HCT116 (cell line): ENCODE results near the gene TRPV4. TPM values are rescaled to one million over a fixed set of nuclear protein-coding genes. Genes with fewer than 3 reads are reported as not detected.

ENCODE experiments used
- ATAC-seq: fragments of 200-7000 bp; cut with Tn5 transposase; 2 replicates; pipeline ENCODE4 v1.9.1; 2020; ENCODE audit warnings: mild to moderate bottlenecking, moderate library complexity
- BruUV-seq: library from RNA; stranded (reverse); fragments of 400-500 nt; replicated peaks from 2 replicates; lab custom pipeline; 2021; lab: Mats Ljungman, UMichigan
- CTCF ChIA-PET: fragments of 300-600 bp; sonication (Branson Sonifier 250); formaldehyde crosslinking; loops from one replicate; lab custom pipeline; 2021; ENCODE audit warnings: antibody characterized with exemption; lab: Charles Lee
- POLR2A ChIA-PET: fragments of 300-600, 350-600 bp; sonication (Branson Sonifier 250); formaldehyde crosslinking; loops from one replicate; lab custom pipeline; 2021; ENCODE audit warnings: antibody characterized with exemption; lab: Charles Lee
- RAD21 ChIA-PET, 2 experiments: fragments of 300-600 bp; sonication (Branson Sonifier 250); formaldehyde crosslinking; loops; one replicate each; lab custom pipeline; 2023; ENCODE audit warnings: low total read pairs in 2 of 2; ENCODE audit not compliant: uncharacterized antibody in 2 of 2, unreplicated experiment in 2 of 2, low non-redundant PET in 1 of 2; lab: Charles Lee
- DNase-seq: peaks from one replicate; pipeline ENCODE4 v3.0.0-alpha.2; 2010; ENCODE audit warnings: low read depth, low spot score
- H2AFZ ChIP-seq: fragments of 200-600 bp; shearing (Covaris generic), sonication (generic); 2 replicates; pipeline ENCODE4 v1.6.1; 2017; ENCODE audit warnings: low read depth, mixed run types, mixed read lengths, antibody characterized with exemption, low read length; ENCODE audit not compliant: poor library complexity, severe bottlenecking
- H3K27ac ChIP-seq: 2 replicates; pipeline ENCODE4 v1.5.1; 2012; ENCODE audit warnings: low read depth, low read length
- H3K27me3 ChIP-seq: fragments of 200-600 bp; sonication (generic); 2 replicates; pipeline ENCODE4 v1.6.1; 2016; ENCODE audit warnings: mixed run types, low read length, mixed read lengths; ENCODE audit not compliant: insufficient read depth
- H3K36me3 ChIP-seq, 2 experiments: fragments of 200-500 bp in 1 of 2; fragments of 200-600 bp in 1 of 2; sonication (Bioruptor generic) in 1 of 2; sonication (generic) in 1 of 2; 2 replicates each; pipeline versions ENCODE4 v1.5.1 to v1.6.1; 2014 to 2016; ENCODE audit warnings: low read length in 2 of 2, inconsistent platforms in 1 of 2, mixed read lengths in 1 of 2, mixed run types in 1 of 2; ENCODE audit not compliant: insufficient read depth in 2 of 2, control insufficient read depth in 1 of 2
- H3K4me1 ChIP-seq, 2 experiments: fragments of 200-600 bp in 1 of 2; sonication (generic) in 1 of 2; 2 replicates each; pipeline versions ENCODE4 v1.5.1 to v1.6.1; 2012 to 2017; ENCODE audit warnings: low read length in 2 of 2, inconsistent platforms in 1 of 2, mild to moderate bottlenecking in 1 of 2, mixed read lengths in 1 of 2, mixed run types in 1 of 2, moderate library complexity in 1 of 2; ENCODE audit not compliant: insufficient read depth in 2 of 2, control insufficient read depth in 1 of 2
- H3K4me2 ChIP-seq: fragments of 200-600 bp; sonication (generic); 2 replicates; pipeline ENCODE4 v1.6.1; 2017; ENCODE audit warnings: mixed run types, low read length, mixed read lengths
- H3K4me3 ChIP-seq, 2 experiments: fragments of 200-600 bp in 1 of 2; sonication (generic) in 1 of 2; replicated peaks in 1 of 2; 2 replicates each; pipeline ENCODE4 v1.5.1; 2011 to 2016; ENCODE audit warnings: low read length in 2 of 2, control low read depth in 1 of 2, low read depth in 1 of 2, mild to moderate bottlenecking in 1 of 2, mixed read lengths in 1 of 2, mixed run types in 1 of 2
- H3K79me2 ChIP-seq: fragments of 200-600 bp; sonication (generic); 2 replicates; pipeline ENCODE4 v1.6.1; 2017; ENCODE audit warnings: mild to moderate bottlenecking, mixed run types, low read length, moderate library complexity, mixed read lengths; ENCODE audit not compliant: insufficient read depth
- H3K9ac ChIP-seq: fragments of 200-600 bp; sonication (generic); 2 replicates; pipeline ENCODE4 v1.6.1; 2016; ENCODE audit warnings: low read length, mixed read lengths
- H3K9me2 ChIP-seq: fragments of 200-600 bp; sonication (generic), shearing (Covaris generic); 2 replicates; pipeline ENCODE4 v1.6.1; 2017; ENCODE audit warnings: mixed run types, mild to moderate bottlenecking, moderate library complexity; ENCODE audit not compliant: insufficient read depth
- H3K9me3 ChIP-seq, 2 experiments: fragments of 200-500 bp in 1 of 2; fragments of 200-600 bp in 1 of 2; sonication (Bioruptor generic) in 1 of 2; sonication (generic) in 1 of 2; 2 replicates each; pipeline ENCODE4 v1.6.1; 2014 to 2017; ENCODE audit warnings: low read length in 2 of 2, mixed read lengths in 2 of 2, inconsistent platforms in 1 of 2, low read depth in 1 of 2, mild to moderate bottlenecking in 1 of 2, mixed run types in 1 of 2, moderate library complexity in 1 of 2; ENCODE audit not compliant: control insufficient read depth in 1 of 2, insufficient read depth in 1 of 2
- H4K20me1 ChIP-seq: fragments of 200-600 bp; sonication (generic), shearing (Covaris generic); 2 replicates; pipeline ENCODE4 v1.6.1; 2017; ENCODE audit warnings: mixed run types, mild to moderate bottlenecking, moderate library complexity; ENCODE audit not compliant: insufficient read depth
- CBX3 ChIP-seq: IDR thresholded peaks from 2 replicates; pipeline ENCODE4 v1.6.1; 2012; ENCODE audit warnings: low read depth
- EGR1 ChIP-seq: IDR thresholded peaks from 2 replicates; pipeline ENCODE4 v1.6.1; 2012; ENCODE audit warnings: low read depth
- ELF1 ChIP-seq: IDR thresholded peaks from 2 replicates; pipeline ENCODE4 v1.6.1; 2012; ENCODE audit warnings: low read depth, borderline replicate concordance
- POLR2A ChIP-seq: IDR thresholded peaks from 2 replicates; pipeline ENCODE4 v1.7.0; 2011; ENCODE audit warnings: borderline replicate concordance; ENCODE audit not compliant: insufficient read depth, insufficient read length; ENCODE audit errors: extremely low read depth
- POLR2AphosphoS5 ChIP-seq: IDR thresholded peaks from 2 replicates; pipeline ENCODE4 v1.6.1; 2011; ENCODE audit warnings: mild to moderate bottlenecking, low read depth, low read length, moderate library complexity
- SRF ChIP-seq: IDR thresholded peaks from 2 replicates; pipeline ENCODE4 v1.6.1; 2012; ENCODE audit warnings: low read depth
- TCF7L2 ChIP-seq: IDR thresholded peaks from 2 replicates; pipeline ENCODE4 v1.7.0; 2011; ENCODE audit warnings: borderline replicate concordance, inconsistent platforms; ENCODE audit not compliant: insufficient read depth, insufficient read length; ENCODE audit errors: extremely low read depth
- YY1 ChIP-seq: IDR thresholded peaks from 2 replicates; pipeline ENCODE4 v1.6.1; 2011; ENCODE audit warnings: low read length, low read depth, moderate library complexity, mild to moderate bottlenecking; ENCODE audit not compliant: insufficient replicate concordance; ENCODE audit errors: extremely low read depth
- ZFX ChIP-seq: fragments of 450-650 bp; IDR thresholded peaks from 2 replicates; pipeline ENCODE4 v1.6.1; 2017
- ZNF274 ChIP-seq: fragments of 200-500 bp; sonication (Bioruptor generic); IDR thresholded peaks from 2 replicates; pipeline ENCODE4 v1.6.1; 2014; ENCODE audit warnings: mild to moderate bottlenecking, low read depth, low read length, inconsistent platforms
- intact Hi-C: fragments of 100-400 bp; cut with micrococcal nuclease; formaldehyde crosslinking; loops from 2 replicates; pipeline ENCODE4 v1.10.0; 2022
- total RNA-seq: library from RNA; stranded (reverse); gene quantifications from one replicate; pipeline ENCODE4 v1.2.1, GENCODE V29; 2021; ENCODE audit not compliant: unreplicated experiment
- TF ChIP-seq, protein P1 (sequence below): IDR thresholded peaks from 2 replicates; pipeline ENCODE4 v1.6.1; 2011; ENCODE audit warnings: mild to moderate bottlenecking, low read length, moderate library complexity; ENCODE audit not compliant: insufficient replicate concordance; ENCODE audit errors: extremely low read depth
- TF ChIP-seq, protein P2 (sequence below), 3 experiments: fragments of 200-600 bp in 1 of 3; sonication (generic) in 1 of 3; IDR thresholded peaks in 2 of 3; conservative IDR thresholded peaks in 1 of 3; 2 replicates each; pipeline ENCODE4 v1.5.1; 2012 to 2017; ENCODE audit warnings: low read depth in 2 of 3, low read length in 2 of 3, antibody characterized with exemption in 1 of 3, borderline replicate concordance in 1 of 3, control low read depth in 1 of 3, mild to moderate bottlenecking in 1 of 3, mixed read lengths in 1 of 3, mixed run types in 1 of 3, moderate library complexity in 1 of 3; ENCODE audit not compliant: insufficient read depth in 1 of 3
- TF ChIP-seq, protein P3 (sequence below): IDR thresholded peaks from 2 replicates; pipeline ENCODE4 v1.6.1; 2012

TRPV4 gene
- total RNA-seq, 1 experiment from 2014 or later: 0.54 TPM

DNA sequence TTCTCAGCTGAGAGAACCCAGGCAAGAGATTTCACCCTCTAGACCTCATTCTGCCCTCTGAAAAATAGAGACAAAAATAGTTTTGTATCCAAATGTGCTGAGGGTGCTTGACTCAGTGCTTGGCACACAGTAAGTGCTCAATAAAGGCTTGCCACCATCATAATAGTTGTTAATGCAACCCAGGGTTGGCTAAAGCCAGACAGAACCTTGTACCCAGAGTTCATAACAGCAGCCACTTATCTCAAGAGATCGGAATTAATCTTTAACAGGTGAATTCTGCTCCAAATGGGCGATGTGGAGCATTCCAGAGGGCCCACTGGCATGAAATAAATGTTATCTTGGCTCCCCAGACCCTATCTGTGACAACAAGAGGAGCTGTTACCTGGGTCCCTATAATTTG, 2.9 kb downstream of the TRPV4 start (continued):
- TF ChIP-seq, protein P1, sequence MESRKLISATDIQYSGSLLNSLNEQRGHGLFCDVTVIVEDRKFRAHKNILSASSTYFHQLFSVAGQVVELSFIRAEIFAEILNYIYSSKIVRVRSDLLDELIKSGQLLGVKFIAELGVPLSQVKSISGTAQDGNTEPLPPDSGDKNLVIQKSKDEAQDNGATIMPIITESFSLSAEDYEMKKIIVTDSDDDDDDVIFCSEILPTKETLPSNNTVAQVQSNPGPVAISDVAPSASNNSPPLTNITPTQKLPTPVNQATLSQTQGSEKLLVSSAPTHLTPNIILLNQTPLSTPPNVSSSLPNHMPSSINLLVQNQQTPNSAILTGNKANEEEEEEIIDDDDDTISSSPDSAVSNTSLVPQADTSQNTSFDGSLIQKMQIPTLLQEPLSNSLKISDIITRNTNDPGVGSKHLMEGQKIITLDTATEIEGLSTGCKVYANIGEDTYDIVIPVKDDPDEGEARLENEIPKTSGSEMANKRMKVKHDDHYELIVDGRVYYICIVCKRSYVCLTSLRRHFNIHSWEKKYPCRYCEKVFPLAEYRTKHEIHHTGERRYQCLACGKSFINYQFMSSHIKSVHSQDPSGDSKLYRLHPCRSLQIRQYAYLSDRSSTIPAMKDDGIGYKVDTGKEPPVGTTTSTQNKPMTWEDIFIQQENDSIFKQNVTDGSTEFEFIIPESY: no peak
- TF ChIP-seq, all 23 proteins: peak for 0

DNA sequence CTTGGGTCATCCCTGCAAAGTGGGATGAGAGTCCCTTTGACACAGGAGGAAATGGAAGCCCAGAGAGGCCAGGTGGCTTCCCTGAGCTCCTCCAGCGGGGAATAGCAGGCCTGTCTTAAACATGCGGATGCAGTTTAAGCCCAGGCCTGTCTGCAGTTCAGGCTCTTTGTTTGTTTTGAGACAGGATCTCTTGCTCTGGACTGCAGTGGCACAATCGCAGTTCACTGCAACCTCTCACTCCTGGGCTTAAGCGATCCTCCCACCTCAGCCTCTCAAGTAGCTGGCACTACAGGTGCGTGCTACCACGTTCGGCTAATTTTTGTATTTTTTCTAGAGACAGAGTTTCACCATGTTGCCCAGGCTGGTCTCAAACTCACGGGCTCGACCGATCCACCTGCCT, 3.5 kb downstream of the TRPV4 start:
- ChIA-PET POLR2A (no interaction called here), CTCF (interaction anchor here (2.0 kb wide), 1 partner anchor 16 kb away, joined by 10 read pairs; no protein-coding TSS in a partner anchor)
- no TSS peak for BruUV-seq

More for the DNA sequence above, 3.5 kb downstream of the TRPV4 start:
- no peaks in the 10 kb centered on the region for H4K20me1 ChIP-seq
- no peaks in the 10 kb centered on the region for H3K9me2 ChIP-seq
- no peaks in the 10 kb centered on the region for H3K9me3 ChIP-seq
- intact Hi-C loops: no loop called here
- no peak for ATAC-seq
- H3K27me3 ChIP-seq: no peaks in the 10 kb centered on the region
- no peak overlapping the region for H3K4me3 ChIP-seq
- DNase-seq: no peak
- TF ChIP-seq CBX3 (no peak), ELF1 (no peak), POLR2AphosphoS5 (no peak), TCF7L2 (no peak), ZNF274 (no peak), YY1 (no peak), EGR1 (no peak), POLR2A (no peak), ZFX (no peak), SRF (no peak)
- TF ChIP-seq, protein P2, sequence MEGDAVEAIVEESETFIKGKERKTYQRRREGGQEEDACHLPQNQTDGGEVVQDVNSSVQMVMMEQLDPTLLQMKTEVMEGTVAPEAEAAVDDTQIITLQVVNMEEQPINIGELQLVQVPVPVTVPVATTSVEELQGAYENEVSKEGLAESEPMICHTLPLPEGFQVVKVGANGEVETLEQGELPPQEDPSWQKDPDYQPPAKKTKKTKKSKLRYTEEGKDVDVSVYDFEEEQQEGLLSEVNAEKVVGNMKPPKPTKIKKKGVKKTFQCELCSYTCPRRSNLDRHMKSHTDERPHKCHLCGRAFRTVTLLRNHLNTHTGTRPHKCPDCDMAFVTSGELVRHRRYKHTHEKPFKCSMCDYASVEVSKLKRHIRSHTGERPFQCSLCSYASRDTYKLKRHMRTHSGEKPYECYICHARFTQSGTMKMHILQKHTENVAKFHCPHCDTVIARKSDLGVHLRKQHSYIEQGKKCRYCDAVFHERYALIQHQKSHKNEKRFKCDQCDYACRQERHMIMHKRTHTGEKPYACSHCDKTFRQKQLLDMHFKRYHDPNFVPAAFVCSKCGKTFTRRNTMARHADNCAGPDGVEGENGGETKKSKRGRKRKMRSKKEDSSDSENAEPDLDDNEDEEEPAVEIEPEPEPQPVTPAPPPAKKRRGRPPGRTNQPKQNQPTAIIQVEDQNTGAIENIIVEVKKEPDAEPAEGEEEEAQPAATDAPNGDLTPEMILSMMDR (IDR thresholded peaks at IDR 0.05 in 2 of 3, conservative IDR thresholded peaks at IDR 0.05 in 1 of 3; ENCODE audit: borderline replicate concordance in 1 of 3, insufficient read depth in 1 of 3, low read depth in 2 of 3, low read length in 2 of 3): no peak
- TF ChIP-seq, protein P3, sequence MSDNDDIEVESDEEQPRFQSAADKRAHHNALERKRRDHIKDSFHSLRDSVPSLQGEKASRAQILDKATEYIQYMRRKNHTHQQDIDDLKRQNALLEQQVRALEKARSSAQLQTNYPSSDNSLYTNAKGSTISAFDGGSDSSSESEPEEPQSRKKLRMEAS: no peak
- TF ChIP-seq, all 23 proteins: peak for 0
- no peaks in the 10 kb centered on the region for H3K4me1 ChIP-seq
- H2AFZ ChIP-seq: no peak overlapping the region
- H3K36me3 ChIP-seq: no peaks in the 10 kb centered on the region
- no peak overlapping the region for H3K9ac ChIP-seq
- no peaks in the 10 kb centered on the region for H3K79me2 ChIP-seq
- no peak overlapping the region for H3K27ac ChIP-seq
- no peak overlapping the region for H3K4me2 ChIP-seq
- RAD21 ChIA-PET: no interaction called here
